IPS-18c (cell line): Measurements from ENCODE around the gene WHRN.

ENCODE experiments used
- H3K4me3 ChIP-seq: 2 replicates; pipeline ENCODE4 v1.7.0; 2013; ENCODE audit warnings: low read depth, mild to moderate bottlenecking, low read length, moderate library complexity; ENCODE audit not compliant: insufficient read depth
- H3K9me3 ChIP-seq: one replicate; pipeline ENCODE4 v1.6.1; 2013; ENCODE audit warnings: mild to moderate bottlenecking, low read length, moderate library complexity; ENCODE audit not compliant: control insufficient read depth, insufficient read depth

WHRN gene

DNA sequence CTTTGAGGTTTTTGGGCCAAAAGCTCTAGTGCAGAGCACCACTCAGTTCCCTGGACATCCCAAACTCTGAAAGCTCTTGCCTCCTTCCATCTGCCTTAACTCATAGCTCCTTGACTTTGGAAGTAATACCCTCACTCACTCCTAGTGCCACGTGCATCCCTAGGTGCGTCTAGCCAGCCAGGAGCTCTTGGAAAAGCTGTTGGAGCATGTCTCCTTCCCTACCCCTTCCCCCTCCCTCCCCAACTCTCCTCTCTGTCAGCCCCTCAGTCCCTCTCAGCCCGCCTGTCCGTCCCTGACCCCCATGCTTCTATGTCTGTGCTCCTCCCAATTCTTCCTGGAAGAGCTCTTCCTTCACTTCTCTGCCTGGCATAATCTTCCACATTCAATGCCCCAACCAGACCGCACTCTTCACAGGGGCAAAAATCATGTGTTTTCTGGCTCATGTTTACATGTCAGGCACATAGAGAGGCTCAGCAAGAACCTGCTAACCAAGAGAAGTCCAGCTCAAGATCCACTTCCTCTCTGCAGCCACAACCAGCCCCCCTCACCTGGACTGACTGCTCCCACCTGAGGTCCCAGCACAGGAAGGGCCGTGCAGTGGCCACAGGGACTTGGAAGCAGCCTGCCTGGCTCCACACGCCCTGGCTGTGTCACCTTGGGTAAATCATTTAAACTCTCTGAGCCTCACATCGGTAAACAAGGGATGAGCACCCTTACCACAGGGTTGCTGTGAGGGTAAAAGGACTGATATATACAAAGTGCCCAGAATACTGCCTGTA is 58.4 kb downstream of the WHRN start:
- no peaks in the 10 kb centered on the region for H3K9me3 ChIP-seq
- H3K4me3 ChIP-seq, result no peak overlapping the region

- no peaks in the 10 kb centered on the region for H3K9me3 ChIP-seq
- no peak overlapping the region for H3K4me3 ChIP-seq
Observed at GRCh38 chr9:114446036-114446435, 59.2 kb downstream of the WHRN start.

DNA sequence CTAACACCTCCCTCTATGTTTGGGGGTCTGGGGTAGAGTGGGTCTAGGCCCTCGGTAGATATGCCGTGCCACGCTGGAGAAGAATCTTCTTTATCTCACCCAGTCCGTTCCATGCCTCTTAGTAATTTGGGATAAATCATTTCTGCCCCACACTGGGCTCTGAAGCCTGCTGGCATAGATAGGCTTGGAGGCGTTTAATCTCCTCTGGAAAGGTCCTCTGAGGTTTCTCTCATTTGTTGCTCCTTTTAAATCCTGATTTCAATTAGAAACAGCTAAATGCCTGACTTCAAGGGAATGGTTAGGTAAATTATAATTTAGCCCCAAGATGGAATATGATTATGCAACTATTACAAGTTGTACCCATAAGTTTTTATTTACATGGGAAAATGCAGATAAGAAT is 59.7 kb downstream of the WHRN start:
- Histone ChIP-seq H3K9me3 (no peaks in the 10 kb centered on the region), H3K4me3 (no peak overlapping the region)

- Histone ChIP-seq H3K9me3 (no peaks in the 10 kb centered on the region), H3K4me3 (no peak overlapping the region)
Observed at GRCh38 chr9:114442022-114442421, 63.3 kb downstream of the WHRN start.

- Histone ChIP-seq H3K4me3 (no peak overlapping the region), H3K9me3 (no peaks in the 10 kb centered on the region)
Observed at GRCh38 chr9:114437401-114437893, 67.8 kb downstream of the WHRN start.

DNA sequence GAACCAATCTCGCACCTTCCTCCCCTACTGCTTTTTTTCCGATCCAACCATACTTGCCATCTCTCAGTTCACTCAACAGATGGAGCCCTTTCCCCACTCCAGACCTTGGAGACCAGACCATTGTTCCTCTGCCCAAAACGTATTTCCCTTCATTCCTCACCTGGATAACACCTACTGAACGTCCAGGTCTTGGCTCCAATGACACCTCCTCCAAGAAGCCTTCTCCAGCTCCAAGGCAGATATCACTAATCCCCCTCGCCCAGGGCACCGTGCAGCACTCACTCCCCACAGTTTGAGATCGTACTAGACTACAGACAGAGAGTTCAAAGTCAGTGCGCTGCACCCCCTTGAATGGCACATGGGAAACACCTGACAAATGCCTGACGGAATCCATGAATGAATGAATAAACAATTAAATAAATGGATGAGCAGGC is 70.4 kb downstream of the WHRN start:
- H3K9me3 ChIP-seq, result no peaks in the 10 kb centered on the region
- H3K4me3 ChIP-seq, result no peak overlapping the region

GRCh38 chr9:114433720-114434255 is 71.5 kb downstream of the WHRN start:
- Histone ChIP-seq H3K9me3 (no peaks in the 10 kb centered on the region), H3K4me3 (no peak overlapping the region)

DNA sequence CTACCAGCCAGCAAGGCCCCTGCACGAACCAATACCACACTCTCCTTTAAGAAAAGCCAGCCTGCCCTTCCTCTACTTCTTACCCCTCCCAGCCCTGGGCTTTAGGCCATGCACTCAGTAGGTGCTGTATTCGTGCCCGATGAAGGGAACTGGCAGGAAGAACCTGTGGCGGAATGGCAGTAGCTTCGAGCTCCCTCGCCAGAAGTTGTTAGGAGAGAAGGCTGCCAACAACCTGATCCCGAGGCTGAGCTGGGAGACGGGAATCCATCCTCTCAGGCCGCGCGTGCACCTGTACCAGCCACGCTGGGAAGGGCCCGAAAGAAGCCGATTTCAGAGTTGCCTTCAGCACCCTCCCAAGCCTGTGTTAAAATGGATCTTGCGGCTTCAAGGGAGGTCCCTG is 72.2 kb downstream of the WHRN start:
- H3K4me3 ChIP-seq, result no peak overlapping the region
- H3K9me3 ChIP-seq, result no peaks in the 10 kb centered on the region

- no peak overlapping the region for H3K4me3 ChIP-seq
- no peaks in the 10 kb centered on the region for H3K9me3 ChIP-seq
Observed at GRCh38 chr9:114432323-114433067, 72.8 kb downstream of the WHRN start.

DNA sequence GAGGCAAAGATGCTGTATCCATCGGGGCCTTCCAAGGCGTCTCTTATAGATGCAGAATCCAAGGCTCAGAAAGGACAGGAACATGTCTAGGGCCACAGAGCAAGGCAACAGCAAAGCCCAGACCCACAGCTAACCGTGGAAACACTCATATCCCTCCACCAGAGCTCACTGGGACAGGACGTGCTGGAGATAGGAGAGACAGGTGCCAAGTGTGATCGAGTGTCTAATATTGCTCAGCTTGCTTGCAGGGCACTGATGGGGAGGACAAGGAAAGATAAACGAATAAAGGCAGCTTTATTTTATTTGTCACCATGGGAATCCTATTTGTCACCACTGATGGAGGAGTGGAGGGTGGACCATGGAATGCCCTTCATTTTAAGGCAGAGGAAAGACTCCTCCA is 73.5 kb downstream of the WHRN start:
- Histone ChIP-seq H3K4me3 (no peak overlapping the region), H3K9me3 (no peaks in the 10 kb centered on the region)

DNA sequence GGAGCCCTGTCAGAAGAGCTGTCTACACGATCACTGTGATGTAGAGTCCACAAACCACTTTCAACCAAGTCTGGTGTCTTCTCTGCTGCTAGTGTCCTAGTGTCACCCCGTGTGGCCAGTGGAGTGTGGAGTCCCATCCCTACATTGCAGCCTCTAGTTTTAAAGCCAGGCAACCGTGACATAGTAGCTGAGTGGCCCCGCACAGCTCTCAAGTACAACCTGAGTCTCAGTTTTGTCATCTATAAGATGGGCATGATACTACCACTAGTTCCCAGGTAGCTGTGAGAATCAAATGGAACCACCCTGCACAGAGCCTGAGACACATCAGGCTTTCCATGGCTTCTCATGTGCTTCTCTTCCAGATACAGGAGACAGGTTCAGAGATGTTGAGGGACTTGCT is 74.3 kb downstream of the WHRN start:
- no peak overlapping the region for H3K4me3 ChIP-seq
- no peaks in the 10 kb centered on the region for H3K9me3 ChIP-seq

DNA sequence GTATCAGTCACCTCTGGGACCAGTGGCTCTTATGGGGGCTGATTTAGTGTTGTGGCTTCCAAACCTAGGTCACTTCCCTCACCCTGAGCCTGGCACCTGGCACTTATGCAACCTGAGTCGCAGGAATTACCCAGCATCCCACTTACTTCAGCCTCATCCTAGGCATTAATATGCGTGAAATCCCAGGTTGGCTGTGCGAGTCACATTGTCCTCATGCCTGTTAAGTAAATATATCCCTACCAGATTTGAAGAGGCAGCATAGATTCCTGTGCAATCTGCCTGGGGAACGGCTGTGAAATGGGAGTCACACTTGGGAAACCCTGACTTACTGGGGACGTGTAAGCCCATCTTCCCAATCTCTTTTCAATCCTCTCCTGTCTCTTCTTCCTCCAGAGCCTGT is 74.8 kb downstream of the WHRN start:
- Histone ChIP-seq H3K4me3 (no peak overlapping the region), H3K9me3 (no peaks in the 10 kb centered on the region)

GRCh38 chr9:114429488-114429887 is 75.8 kb downstream of the WHRN start:
- no peaks in the 10 kb centered on the region for H3K9me3 ChIP-seq
- no peak overlapping the region for H3K4me3 ChIP-seq

DNA sequence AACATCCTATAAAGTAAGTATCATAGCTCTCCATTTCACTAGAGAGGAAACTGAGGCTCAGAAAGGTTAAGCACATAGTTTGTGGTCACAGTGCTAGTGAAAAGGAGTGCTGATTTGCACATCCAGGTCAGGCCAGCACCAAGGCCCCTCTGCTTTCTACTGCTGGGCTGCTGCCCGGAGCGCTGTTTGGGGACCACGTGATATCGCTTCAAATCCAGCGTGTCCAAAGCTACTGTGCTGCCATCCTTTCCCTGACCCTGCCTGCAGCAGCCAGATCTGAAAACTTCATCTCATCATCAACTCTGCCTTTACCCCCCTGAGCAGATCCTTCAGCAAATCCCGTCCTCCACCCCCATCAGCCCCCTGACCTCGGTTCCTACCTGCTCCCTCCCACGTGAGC is 76.8 kb downstream of the WHRN start:
- Histone ChIP-seq H3K9me3 (no peaks in the 10 kb centered on the region), H3K4me3 (no peak overlapping the region)

DNA sequence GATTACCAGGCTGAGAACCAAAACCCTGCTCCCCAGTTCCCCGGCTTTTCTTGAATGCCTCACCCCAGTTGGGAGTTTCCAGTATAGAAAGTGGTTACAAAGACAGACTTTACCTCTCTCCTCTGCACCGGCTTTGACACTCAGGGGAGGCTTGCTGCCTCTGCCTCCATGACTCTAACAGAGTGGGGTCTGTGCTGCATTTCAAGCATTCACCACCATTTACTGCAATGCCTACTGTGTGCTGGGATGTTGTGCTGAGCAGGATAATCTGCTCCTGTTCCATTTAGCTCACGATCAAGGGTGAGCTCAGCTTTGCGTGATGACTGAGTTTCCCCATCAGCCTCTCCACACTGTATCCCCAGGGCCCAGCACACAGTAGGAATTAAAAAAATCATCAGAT is 77.6 kb downstream of the WHRN start:
- no peak overlapping the region for H3K4me3 ChIP-seq
- H3K9me3 ChIP-seq, result no peaks in the 10 kb centered on the region

- H3K9me3 ChIP-seq, result no peaks in the 10 kb centered on the region
- no peak overlapping the region for H3K4me3 ChIP-seq
Observed at GRCh38 chr9:114426046-114426948, 79.0 kb downstream of the WHRN start.

- H3K4me3 ChIP-seq, result no peak overlapping the region
- no peaks in the 10 kb centered on the region for H3K9me3 ChIP-seq
Observed at GRCh38 chr9:114425126-114425525, 80.1 kb downstream of the WHRN start.
